BLaER1 (cell line): ENCODE data around the gene TMEM107.

Source experiments
- H3K27ac ChIP-seq: shearing (Covaris generic); formaldehyde crosslinking; 2 replicates; pipeline ENCODE4 v1.8.1; 2022
- H3K27me3 ChIP-seq: shearing (Covaris generic); formaldehyde crosslinking; 2 replicates; pipeline ENCODE4 v1.8.1; 2022
- H3K36me3 ChIP-seq: shearing (Covaris generic); formaldehyde crosslinking; 2 replicates; pipeline ENCODE4 v1.8.1; 2022
- H3K4me1 ChIP-seq: shearing (Covaris generic); formaldehyde crosslinking; 2 replicates; pipeline ENCODE4 v1.8.1; 2022
- H3K4me2 ChIP-seq: shearing (Covaris generic); formaldehyde crosslinking; 2 replicates; pipeline ENCODE4 v1.8.1; 2022
- H3K4me3 ChIP-seq: shearing (Covaris generic); formaldehyde crosslinking; 2 replicates; pipeline ENCODE4 v1.8.1; 2022
- H3K9ac ChIP-seq: shearing (Covaris generic); formaldehyde crosslinking; 2 replicates; pipeline ENCODE4 v1.8.1; 2022
- H3K9me3 ChIP-seq: shearing (Covaris generic); formaldehyde crosslinking; 2 replicates; pipeline ENCODE4 v1.8.1; 2022
- H4K20me1 ChIP-seq: shearing (Covaris generic); formaldehyde crosslinking; 2 replicates; pipeline ENCODE4 v1.8.1; 2022
- Cebpa-rat ChIP-seq: shearing (Covaris generic); IDR thresholded peaks from 2 replicates; pipeline ENCODE4 v1.8.1; 2022

Gene TMEM107

DNA sequence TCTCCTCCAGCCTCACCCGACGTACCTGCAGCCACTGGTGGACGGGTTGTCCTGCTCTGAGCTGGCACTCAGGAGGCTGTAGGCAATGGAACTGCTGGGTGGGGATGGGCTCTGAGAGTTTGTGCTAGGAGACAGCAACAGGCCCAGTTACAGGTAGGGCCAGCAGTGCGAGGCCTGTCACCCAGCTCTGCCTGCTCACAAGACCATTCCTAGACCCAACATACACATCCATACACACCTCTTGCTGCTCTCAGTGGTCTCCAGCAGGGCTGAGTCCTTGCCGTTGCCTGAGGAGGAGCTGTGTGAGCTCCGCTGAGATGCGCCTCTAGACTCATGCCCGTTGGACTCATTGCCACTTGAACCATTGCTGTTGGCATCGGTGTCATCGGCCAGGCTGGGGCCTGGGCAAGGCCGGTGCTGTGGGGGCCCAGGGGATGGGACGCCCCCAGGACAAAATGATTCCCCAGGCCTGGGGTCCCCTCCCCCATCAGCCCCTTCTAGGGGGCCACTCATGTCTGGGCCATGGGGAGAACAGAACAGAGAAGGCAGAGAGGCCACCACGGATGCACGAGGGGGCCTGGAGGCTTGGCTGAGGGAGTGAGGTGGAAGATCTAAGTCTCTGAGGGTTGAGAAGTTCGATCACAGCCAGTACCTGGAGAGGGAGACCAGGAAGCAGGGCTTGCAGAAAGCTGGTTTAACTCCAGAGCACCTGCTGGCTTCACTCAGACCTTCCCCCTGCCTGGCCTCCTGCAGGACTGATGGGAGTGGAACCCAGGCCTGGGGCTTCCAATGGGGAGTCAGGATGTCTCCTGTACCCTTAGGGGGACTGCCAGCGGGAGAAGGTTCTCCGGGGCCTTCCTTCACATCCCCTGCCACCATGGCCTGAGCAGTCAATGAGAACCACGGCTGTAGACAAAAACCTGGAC, 25.7 kb downstream of the TMEM107 start:
- TF ChIP-seq Cebpa-rat: no peak
- peak overlapping the region; percentile 90 for H3K9ac ChIP-seq
- H4K20me1 ChIP-seq: peaks cover 52% of the 10 kb centered on the region
- peaks cover 53% of the 10 kb centered on the region for H3K36me3 ChIP-seq
- H3K27me3 ChIP-seq: no peaks in the 10 kb centered on the region
- peaks cover 47% of the 10 kb centered on the region for H3K4me1 ChIP-seq
- H3K4me3 ChIP-seq: peak overlapping the region; percentile 88
- no peaks in the 10 kb centered on the region for H3K9me3 ChIP-seq
- H3K27ac ChIP-seq: peak overlapping the region; percentile 82
- H3K4me2 ChIP-seq: peak overlapping the region; percentile 98

DNA sequence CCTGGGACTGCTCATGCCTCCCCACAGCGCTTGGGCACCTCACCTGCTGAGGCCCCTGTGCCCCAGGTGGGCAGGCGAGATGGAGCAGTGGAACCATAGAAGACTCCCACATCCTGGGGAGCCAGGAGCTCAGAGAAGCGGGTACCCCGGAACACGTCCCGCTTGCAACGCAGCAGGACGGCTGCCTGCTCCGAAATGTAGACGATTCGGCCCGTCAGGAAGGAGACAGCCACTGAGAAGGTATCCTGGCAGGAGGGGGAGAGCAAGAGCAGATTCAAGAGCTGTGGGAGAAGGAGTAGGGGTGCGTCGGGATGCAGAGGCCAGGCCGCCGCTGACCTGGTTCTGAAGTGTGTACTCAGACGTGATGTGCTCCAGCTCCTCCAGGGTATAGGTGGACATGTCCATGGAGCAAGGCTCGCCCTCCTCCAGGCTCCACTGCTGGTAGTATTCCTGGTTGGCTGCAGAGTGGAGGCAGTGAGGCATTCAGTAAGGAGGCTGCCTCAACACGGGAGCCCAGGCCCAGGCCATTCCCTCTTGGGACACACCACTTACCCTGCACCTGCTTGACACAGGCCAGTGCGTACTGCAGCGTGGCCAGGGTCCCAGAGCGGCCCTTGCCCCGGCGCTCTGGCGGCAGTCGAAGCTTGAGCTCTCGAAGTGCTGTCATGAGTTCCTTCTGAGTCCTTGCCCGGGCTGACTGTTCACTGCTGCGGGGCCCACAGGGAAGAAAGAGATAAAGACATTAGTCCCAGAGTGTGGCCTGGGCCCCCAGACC, 26.6 kb downstream of the TMEM107 start:
- TF ChIP-seq Cebpa-rat: no peak
- Histone ChIP-seq H3K9me3 (no peaks in the 10 kb centered on the region), H3K9ac (no peak overlapping the region)

DNA sequence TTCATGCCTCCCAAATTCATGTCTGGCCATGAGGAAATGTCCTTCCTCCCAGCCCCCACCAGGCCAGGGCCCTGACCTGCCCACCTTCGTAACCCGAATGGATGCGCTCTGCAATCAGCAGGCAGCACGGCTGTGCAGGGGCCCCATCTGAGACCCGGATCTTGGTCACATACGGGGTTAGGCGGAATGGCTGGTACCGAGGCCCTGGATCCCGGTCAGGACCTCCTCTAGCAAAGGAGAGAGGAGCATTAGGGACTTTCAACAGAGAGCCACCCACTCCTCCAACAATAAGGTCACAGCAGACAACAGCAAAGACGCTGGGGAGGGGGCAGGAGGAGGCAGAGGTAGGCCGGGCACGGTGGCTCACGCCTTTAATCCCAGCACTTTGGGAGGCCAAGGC, 27.6 kb downstream of the TMEM107 start:
- H3K27me3 ChIP-seq: no peaks in the 10 kb centered on the region
- H4K20me1 ChIP-seq: peaks cover 59% of the 10 kb centered on the region
- H3K4me2 ChIP-seq: no peak overlapping the region
- no peak overlapping the region for H3K27ac ChIP-seq
- peaks cover 72% of the 10 kb centered on the region for H3K36me3 ChIP-seq
- no peak for TF ChIP-seq Cebpa-rat
- peaks cover 28% of the 10 kb centered on the region for H3K4me1 ChIP-seq
- no peak overlapping the region for H3K4me3 ChIP-seq
- no peak overlapping the region for H3K9ac ChIP-seq
- H3K9me3 ChIP-seq: no peaks in the 10 kb centered on the region

More for the DNA sequence above, 26.6 kb downstream of the TMEM107 start:
- Histone ChIP-seq H3K27ac (no peak overlapping the region), H3K4me1 (peaks cover 38% of the 10 kb centered on the region), H3K27me3 (no peaks in the 10 kb centered on the region), H3K36me3 (peaks cover 61% of the 10 kb centered on the region), H3K4me3 (no peak overlapping the region), H4K20me1 (peaks cover 52% of the 10 kb centered on the region), H3K4me2 (peak overlapping the region; percentile 98)

DNA sequence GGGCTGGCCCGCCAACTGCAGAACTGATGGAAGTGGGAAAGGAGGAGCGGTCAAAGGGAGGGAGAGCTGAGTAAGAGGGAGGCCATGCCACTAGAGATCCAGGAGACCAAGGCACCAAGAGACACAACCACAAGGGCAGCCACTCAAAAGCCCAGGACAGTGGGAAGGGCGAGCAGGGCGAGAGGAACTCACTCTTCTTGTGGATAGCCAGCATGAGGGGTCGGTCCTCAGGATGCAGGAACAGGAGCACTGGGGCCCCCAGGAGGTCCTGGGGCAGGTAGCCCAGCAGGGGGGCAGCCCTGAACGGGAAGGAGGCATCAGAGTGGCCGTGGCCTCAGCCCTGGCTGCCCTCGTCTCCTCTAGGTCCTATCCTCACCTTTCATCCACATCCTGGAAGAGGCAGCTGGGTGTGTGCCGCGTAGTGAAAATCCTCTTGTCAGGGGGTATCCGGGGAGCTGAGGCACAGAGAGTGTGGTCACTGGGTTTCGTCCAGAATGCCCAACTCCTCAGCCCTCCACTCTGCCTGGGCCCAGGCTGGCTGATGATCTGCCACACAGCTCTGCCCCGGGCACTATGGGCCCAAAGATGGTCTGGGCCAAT, 28.3 kb downstream of the TMEM107 start:
- TF ChIP-seq Cebpa-rat: no peak
- H3K9me3 ChIP-seq: no peaks in the 10 kb centered on the region
- H3K27me3 ChIP-seq: no peaks in the 10 kb centered on the region
- H3K4me2 ChIP-seq: no peak overlapping the region
- H3K27ac ChIP-seq: no peak overlapping the region
- peaks cover 78% of the 10 kb centered on the region for H3K36me3 ChIP-seq
- H3K4me1 ChIP-seq: peaks cover 21% of the 10 kb centered on the region
- H3K9ac ChIP-seq: no peak overlapping the region
- H3K4me3 ChIP-seq: no peak overlapping the region
- H4K20me1 ChIP-seq: peaks cover 59% of the 10 kb centered on the region

DNA sequence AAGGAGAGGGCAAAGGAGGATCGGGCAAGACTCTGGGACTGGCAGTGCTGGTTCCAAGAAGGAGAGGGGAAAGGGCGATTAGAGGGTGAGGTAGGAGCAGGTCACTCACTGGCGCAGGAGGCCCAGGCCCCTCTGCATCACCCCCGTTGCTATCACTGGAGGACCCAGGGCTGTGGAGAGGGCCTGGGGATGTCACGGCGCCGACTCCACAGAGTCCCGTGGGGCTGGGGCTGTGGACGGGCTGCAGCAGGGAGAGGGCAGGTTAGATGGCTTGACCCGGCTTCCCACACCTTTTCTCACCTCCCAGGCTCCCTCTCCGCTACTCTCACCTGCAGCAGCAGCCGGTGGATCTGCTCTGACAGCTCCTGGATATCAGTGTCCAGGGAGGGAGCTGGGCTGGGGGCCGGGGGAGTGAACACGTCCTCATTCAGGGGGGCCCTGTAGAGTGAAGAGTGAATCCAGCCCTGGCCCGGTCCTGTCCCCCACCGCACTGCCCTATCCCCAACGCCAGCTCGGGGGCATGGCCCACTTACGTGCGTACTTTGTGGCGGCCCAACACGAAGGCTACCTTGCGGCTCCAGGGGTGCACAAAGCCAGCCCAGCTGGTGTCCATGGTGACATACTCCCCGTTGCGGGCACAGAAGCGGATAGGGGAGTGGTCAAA, 28.9 kb downstream of the TMEM107 start:
- Histone ChIP-seq H4K20me1 (peaks cover 59% of the 10 kb centered on the region), H3K4me1 (peaks cover 15% of the 10 kb centered on the region), H3K4me2 (no peak overlapping the region), H3K27me3 (no peaks in the 10 kb centered on the region), H3K27ac (no peak overlapping the region), H3K9ac (no peak overlapping the region), H3K9me3 (no peaks in the 10 kb centered on the region), H3K4me3 (no peak overlapping the region), H3K36me3 (peaks cover 84% of the 10 kb centered on the region)
- no peak for TF ChIP-seq Cebpa-rat

DNA sequence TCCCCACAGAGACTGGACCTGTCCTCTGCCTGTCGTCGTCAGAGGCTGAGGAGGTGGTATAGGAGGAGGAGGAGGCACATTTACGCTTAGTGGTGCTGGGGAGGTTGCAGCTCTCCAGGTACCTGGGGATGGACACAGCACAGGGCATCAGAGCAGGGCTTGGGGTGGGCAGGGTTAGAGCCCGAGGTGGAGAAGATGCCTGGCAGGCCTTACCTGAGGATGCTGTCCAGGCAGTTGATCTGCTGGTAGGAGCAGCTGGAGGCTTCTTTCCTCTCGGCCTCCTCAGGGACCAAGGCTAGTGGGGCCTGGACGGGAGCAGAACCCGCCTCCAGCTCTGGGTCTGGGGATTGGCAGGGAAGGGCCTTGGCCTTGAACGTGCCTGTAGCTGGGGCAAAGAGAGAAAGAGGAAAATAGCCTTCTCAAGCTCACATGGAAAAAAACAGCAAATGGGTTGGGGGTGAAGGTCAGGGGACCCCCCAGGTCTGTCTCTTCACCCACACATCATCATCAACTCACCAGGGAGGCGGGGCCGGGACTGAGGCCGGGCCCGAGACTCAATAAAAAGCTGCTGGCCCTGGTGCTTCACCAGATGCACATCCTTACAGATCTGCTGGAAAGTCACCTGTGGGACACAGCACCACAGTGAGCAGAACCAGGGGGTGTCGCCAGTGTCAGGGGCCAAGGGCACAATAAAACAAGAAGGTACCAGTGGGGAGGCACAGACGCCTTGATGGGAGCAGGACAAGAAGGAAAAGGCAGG, 29.6 kb downstream of the TMEM107 start:
- no peaks in the 10 kb centered on the region for H3K9me3 ChIP-seq
- no peak for TF ChIP-seq Cebpa-rat
- H3K27me3 ChIP-seq: no peaks in the 10 kb centered on the region
- no peak overlapping the region for H3K9ac ChIP-seq
- no peak overlapping the region for H3K4me2 ChIP-seq
- no peak overlapping the region for H3K4me3 ChIP-seq
- H3K36me3 ChIP-seq: peaks cover 91% of the 10 kb centered on the region
- H3K4me1 ChIP-seq: peaks cover 15% of the 10 kb centered on the region
- no peak overlapping the region for H3K27ac ChIP-seq
- peaks cover 60% of the 10 kb centered on the region for H4K20me1 ChIP-seq

DNA sequence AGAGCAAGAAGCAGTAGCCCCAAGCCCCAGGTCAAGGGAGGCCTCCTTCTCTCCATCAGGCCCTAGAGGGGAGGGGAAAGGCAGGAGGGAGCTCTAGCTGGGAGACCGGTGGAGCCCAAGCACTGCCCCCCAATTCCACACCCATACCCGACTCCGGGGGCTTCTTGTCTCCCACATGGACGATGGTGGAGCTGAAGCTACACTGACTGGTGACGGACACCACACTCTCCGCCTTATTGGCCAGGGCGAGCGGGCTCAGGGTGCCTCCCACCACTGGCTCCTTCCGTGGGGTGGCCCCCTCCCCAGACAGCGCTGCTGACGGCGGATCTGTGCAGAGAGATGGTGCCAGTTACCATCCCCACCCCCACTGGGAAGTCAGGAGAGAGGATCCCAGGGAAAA, 30.4 kb downstream of the TMEM107 start:
- Histone ChIP-seq H3K4me1 (peaks cover 13% of the 10 kb centered on the region), H3K36me3 (peaks cover 98% of the 10 kb centered on the region), H3K4me3 (no peak overlapping the region), H3K27me3 (no peaks in the 10 kb centered on the region), H4K20me1 (peaks cover 63% of the 10 kb centered on the region), H3K9ac (no peak overlapping the region), H3K4me2 (no peak overlapping the region), H3K9me3 (no peaks in the 10 kb centered on the region), H3K27ac (no peak overlapping the region)
- no peak for TF ChIP-seq Cebpa-rat

DNA sequence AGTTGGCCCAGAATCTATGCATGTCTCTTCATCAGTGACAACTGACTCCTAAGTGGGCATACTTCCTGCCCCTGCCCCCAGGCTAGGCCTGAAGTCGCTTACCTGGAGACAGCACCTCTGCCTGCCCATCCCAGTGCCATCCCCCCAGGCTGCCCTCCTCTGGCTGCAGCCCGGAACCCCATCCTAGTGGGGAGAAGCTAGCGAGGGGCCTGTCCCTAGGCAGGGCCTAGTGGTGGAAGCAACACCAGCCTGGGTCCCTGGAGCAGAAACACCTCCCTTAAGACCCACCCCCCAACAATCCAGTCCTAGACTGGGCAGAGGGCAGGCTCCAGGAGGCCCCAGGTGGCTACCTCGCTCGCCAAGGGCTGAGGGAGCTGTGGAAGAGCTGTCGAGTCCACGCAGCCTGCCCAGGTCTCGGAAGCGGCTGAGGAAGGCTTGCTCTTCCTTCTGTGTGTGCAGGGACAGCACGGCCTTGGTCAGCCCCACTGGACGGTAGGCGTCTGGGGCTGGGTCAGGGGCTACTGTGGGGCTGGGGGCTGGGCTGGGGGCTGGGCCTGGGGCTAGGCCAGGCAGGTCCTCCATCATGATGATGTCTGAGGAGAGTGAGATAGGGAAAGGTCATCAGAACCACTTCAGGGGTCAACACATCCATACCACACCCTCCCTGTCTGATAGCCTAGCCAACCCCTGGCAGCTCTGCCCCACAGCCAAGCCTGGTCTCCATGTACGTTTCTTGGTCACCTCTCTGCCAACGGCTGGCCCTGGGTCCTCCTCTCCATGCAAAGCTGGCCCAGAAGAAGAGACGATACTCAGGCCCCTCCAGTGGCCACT, 31.6 kb downstream of the TMEM107 start:
- H3K4me3 ChIP-seq: no peak overlapping the region
- H3K9ac ChIP-seq: no peak overlapping the region
- H3K4me1 ChIP-seq: peaks cover 4% of the 10 kb centered on the region; the same call in 1 of the 2 replicates
- H3K4me2 ChIP-seq: no peak overlapping the region
- H3K9me3 ChIP-seq: no peaks in the 10 kb centered on the region
- H4K20me1 ChIP-seq: peaks cover 63% of the 10 kb centered on the region
- no peaks in the 10 kb centered on the region for H3K27me3 ChIP-seq
- H3K27ac ChIP-seq: no peak overlapping the region
- H3K36me3 ChIP-seq: peaks cover 97% of the 10 kb centered on the region
- no peak for TF ChIP-seq Cebpa-rat
